Measurements from ENCODE around the gene RNF181. TPM values are rescaled to one million over a fixed set of nuclear protein-coding genes. Genes with fewer than 3 reads are reported as not detected.
A peak's percentile ranks its signal among the peaks of the same experiment; 100 is the strongest.
"Not testable (repeated sequence)": the region's sequence is repeated elsewhere in the genome, so short reads cannot be mapped to it uniquely, and the experiment has no call there.

RNF181 gene
- total and polyA plus RNA-seq, 5 experiments from 2014 or later: 66.0 to 206 (median 165) TPM

DNA sequence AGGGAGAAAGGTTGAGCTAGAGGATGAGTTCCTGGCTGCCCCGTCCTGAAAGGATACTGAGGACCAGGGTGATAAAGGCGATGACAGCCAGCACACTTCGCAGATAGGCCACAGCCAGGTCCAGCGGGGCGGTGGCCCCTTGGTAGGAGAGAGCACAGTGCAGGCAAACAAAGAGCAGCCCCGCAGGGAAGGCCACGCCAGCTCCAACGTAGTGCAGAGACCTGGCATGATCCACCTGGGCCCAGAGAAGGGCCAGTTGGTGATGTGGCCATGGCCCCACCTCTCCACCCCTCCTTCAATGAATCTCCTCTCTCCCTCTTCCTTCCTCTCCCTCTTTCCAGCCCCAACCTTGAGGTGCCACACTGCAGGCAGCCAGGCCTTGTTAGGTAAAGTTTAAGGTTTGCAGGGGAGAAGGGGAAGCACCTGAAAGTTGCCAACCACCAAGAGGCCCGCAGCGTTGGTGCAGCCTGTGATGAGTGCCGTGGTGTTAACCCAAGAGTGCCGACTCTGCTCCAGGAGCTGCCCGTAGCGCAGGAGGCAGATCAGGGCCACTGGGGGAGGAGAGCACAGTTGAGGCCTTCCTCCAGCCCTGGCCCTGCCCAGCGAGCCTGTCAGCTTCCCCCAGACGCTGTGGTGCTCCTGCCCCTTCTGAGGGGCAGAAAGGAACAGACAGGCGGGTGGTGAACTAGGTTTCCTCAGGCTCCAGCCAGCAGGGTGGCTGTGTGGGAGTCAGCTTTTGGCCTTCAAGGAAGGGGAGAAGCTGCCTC, 4.1 kb downstream of the RNF181 start:
- Mint-ChIP-seq H3K4me1 (peaks cover 23 to 54% (median 46%) of the 10 kb centered on the region in 4 donors), H3K4me3 (peak overlapping the region in 2 of 10 donors; percentile 7 to 48), H3K9me3 (no peaks in the 10 kb centered on the region), H3K36me3 (peaks cover 0 to 20% (median 0%) of the 10 kb centered on the region in 3 donors), H3K27ac (peak overlapping the region in 7 of 10 donors; percentile 40 to 72 (median 61)), H3K27me3 (no peaks in the 10 kb centered on the region)
- POLR2A ChIA-PET: interaction anchor here (0.6 to 8.1 kb wide), 5 partner anchors 12 to 61 kb away, joined by 3 to 67 read pairs (median 9); partner anchors contain the start of genes C2orf68, MAT2A, USP39 and VAMP5
- ATAC-seq (no peak), DNase-seq (no peak)

DNA sequence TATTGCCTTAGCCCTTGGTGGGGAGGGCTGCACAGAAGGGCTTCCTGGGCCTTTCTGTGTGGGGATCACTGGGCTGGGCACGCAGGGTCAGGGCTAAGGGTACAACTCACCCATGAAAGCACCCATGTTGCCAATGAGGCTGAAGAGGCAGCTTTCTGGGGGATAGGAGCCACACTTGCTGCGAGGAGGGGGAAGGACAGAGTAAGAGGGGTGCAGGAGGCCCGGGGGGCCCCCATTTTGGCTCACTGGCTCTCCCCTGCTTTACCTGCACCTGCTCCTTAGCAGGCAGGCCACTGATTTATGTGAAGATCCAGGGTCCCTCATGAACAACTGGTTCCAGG, 4.7 kb downstream of the RNF181 start:
- peaks cover 24 to 56% (median 45%) of the 10 kb centered on the region in 4 donors for H3K4me1 Mint-ChIP-seq
- POLR2A ChIA-PET: interaction anchor here (0.6 to 8.1 kb wide), 7 partner anchors 9 to 62 kb away, joined by 3 to 67 read pairs (median 5); partner anchors contain the start of genes C2orf68, MAT2A, USP39 and VAMP5
- H3K36me3 Mint-ChIP-seq: peaks cover 0 to 20% (median 0%) of the 10 kb centered on the region in 3 donors
- DNase-seq: no peak
- no peaks in the 10 kb centered on the region for H3K27me3 Mint-ChIP-seq
- H3K9me3 Mint-ChIP-seq: no peaks in the 10 kb centered on the region
- H3K4me3 Mint-ChIP-seq: peak overlapping the region in 5 of 10 donors; percentile 7 to 85 (median 57)
- no peak for ATAC-seq
- H3K27ac Mint-ChIP-seq: peak overlapping the region in 6 of 10 donors; percentile 29 to 77 (median 47)

DNA sequence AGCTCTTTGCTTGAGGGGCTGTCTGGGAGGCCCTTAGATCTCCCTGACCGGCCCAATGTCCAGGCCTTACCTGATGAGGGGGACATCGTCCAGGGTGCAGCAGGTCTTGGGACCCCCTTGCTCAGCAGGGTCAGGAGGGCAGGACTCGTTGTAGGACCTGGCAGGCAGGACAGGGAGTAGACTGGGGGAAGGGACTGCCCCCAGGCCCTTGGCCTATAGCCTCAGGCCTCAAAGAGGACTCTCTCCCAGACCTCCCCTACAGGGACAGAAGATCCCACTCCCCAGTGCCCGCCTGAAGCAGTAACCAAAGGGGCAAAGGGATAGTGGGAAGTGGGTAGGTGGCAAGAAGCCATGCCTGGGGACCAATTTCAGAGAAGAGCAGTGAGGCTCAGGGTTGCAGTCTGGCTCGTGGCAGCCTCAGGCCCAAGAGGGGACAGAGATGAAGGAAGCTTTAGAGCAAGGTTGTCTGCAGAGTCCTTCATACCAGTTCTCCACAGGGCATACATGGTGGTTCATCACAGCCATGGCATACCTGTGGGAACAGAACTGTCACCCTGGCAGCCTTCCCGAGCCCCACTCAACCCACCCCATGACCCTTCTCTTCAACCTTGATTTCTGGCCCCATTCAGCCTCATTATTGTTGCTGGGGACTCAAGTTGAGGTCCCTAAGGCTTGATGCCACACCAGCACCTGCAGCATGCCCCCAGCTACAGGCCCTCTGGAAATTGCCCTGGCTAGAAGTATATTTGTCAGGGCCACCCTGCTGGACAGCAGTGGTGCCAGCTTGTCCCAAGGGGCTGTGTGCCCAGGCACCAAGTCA, 5.6 kb downstream of the RNF181 start:
- POLR2A ChIA-PET: interaction anchor here (0.8 to 8.1 kb wide), 9 partner anchors 9 to 274 kb away, joined by 3 to 67 read pairs (median 8); partner anchors contain the start of genes C2orf68, GGCX, MAT2A and TGOLN2
- peaks cover 20 to 53% (median 41%) of the 10 kb centered on the region in 4 donors for H3K4me1 Mint-ChIP-seq
- H3K4me3 Mint-ChIP-seq: peak overlapping the region; percentile 80 to 95 (median 87)
- H3K27me3 Mint-ChIP-seq: no peaks in the 10 kb centered on the region
- no peaks in the 10 kb centered on the region for H3K9me3 Mint-ChIP-seq
- DNase-seq (no peak), ATAC-seq (no peak)
- peaks cover 0 to 17% (median 0%) of the 10 kb centered on the region in 3 donors for H3K36me3 Mint-ChIP-seq
- H3K27ac Mint-ChIP-seq: peak overlapping the region; percentile 60 to 94 (median 88)

DNA sequence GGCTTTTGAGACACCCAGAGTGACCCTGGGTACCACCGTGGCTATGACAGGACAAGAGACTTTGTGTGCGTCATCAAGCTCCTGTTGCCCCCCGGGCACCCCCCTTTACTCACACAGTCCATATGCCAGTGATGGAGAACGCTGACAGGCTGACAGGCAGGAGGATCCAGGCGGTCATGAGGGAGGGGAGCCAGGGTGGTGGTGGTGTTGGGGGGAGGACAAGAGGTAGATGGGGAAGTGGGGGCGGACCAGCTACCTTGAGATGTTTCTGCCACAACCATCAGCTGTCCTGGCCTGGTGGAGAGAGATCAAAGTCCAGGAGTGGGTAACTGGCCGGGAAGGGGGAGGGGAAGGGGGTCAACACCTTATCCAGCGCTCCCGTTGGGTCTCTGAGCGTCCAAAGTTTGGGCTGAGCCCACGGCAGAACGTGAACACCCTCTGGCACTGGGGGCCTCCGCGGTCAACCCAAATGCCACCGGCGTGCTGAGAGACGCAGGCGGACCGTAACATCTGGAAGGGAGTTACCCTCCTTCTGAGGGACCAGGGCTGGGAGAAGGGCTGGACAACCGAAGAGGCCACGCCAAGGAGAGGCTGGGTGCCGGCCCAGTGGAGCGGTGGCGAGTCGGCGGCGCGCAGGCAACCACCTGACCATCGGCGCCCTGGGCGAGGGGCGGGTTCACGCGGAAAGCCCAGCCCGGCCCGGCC, 6.4 kb downstream of the RNF181 start:
- H3K27me3 Mint-ChIP-seq: no peaks in the 10 kb centered on the region
- peak; percentile 4 to 16 for ATAC-seq
- H3K4me1 Mint-ChIP-seq: peaks cover 18 to 50% (median 37%) of the 10 kb centered on the region in 4 donors
- POLR2A ChIA-PET: interaction anchor here (1.0 to 8.1 kb wide), 12 partner anchors 9 to 274 kb away, joined by 3 to 67 read pairs (median 7); partner anchors contain the start of genes C2orf68, GGCX, MAT2A and TGOLN2
- no peak for DNase-seq
- H3K4me3 Mint-ChIP-seq: peak overlapping the region; percentile 80 to 95 (median 87)
- no peaks in the 10 kb centered on the region for H3K9me3 Mint-ChIP-seq
- peaks cover 0 to 18% (median 0%) of the 10 kb centered on the region in 3 donors for H3K36me3 Mint-ChIP-seq
- H3K27ac Mint-ChIP-seq: peak overlapping the region; percentile 60 to 94 (median 88)

DNA sequence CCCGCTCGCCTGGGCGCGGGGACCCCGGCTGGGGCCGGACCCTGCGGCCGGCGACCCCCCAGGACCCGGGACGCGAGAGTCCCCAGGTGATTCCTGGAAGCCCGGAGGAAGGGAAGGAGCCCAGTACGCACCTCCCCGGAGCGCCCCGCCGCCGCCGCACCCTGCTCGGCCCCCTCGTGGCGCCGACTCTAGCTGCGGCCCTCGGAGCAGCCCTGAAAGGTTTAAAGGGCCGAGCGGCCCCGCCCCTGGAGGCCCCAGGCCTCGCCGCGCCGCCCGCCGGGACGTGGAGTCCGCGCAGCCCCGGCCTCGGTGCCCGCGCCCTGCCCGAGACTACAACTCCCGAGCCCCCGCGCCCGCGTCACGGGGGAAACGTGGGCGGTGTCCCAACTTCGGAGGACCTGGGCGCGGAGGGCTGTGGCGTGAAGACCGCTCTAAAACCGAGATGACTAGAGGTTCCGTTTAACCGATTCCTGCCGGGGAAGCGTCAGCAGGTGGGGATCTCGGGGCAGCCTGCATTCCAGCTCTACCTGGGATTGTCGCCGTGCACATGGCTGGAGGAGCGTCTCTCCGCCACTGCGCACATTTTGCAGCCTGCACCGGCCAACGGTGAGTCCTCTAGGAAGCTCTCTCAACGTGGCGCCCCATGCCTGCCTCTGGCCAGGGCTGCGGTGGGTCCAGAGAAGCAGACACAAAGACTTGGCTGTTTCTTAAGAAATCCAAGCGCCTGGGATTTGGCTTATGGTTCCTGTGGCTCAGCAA, 7.1 kb downstream of the RNF181 start, which contains the start of gene TMEM150A:
TSS of gene TMEM150A (minus strand) at position 223 of the 759 bp plus-strand sequence. CDS start 750 bp downstream, outside the sequence.
- Mint-ChIP-seq H3K27me3 (no peaks in the 10 kb centered on the region), H3K4me3 (peak within 1 kb of the TSS; percentile 85 to 95 (median 90)), H3K9me3 (no peaks in the 10 kb centered on the region), H3K4me1 (peaks cover 18 to 47% (median 34%) of the 10 kb centered on the region in 4 donors), H3K27ac (peak within 1 kb of the TSS; percentile 63 to 94 (median 90)), H3K36me3 (peaks cover 0 to 20% (median 0%) of the 10 kb centered on the region in 3 donors)
- DNase-seq: peak; percentile 76 to 91 (median 82)
- POLR2A ChIA-PET: interaction anchor here (0.7 to 8.1 kb wide), 14 partner anchors 9 to 283 kb away, joined by 3 to 67 read pairs (median 6); partner anchors contain the start of genes C2orf68, GGCX, MAT2A and SH2D6
- peak; percentile 91 to 92 for ATAC-seq

DNA sequence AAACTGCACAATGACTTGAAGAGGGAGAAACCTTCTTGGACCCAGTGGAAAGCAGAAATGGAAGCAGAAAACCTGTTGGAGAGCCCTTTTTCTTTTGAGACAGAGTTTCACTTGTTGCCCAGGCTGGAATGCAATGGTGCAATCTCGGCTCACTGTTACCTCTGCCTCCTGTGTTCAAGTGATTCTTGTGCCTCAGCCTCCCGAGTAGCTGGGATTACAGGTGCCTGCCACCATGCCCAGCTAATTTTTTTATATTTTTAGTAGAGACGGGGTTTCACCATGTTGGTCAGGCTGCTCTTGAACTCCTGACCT, 8.5 kb downstream of the RNF181 start:
- Mint-ChIP-seq H3K36me3 (peaks cover 0 to 22% (median 4%) of the 10 kb centered on the region in 3 donors), H3K4me1 (peaks cover 22 to 52% (median 44%) of the 10 kb centered on the region in 4 donors), H3K4me3 (peak overlapping the region; percentile 50 to 94 (median 88)), H3K27ac (peak overlapping the region in 8 of 10 donors; percentile 43 to 81 (median 62))
- not testable (repeated sequence) for H3K27me3 Mint-ChIP-seq, DNase-seq, H3K9me3 Mint-ChIP-seq, ATAC-seq
- POLR2A ChIA-PET: interaction anchor here (0.6 to 8.1 kb wide), 6 partner anchors 8 to 699 kb away, joined by 3 to 67 read pairs (median 6); partner anchors contain the start of genes RNF181, SH2D6, USP39 and VAMP5

DNA sequence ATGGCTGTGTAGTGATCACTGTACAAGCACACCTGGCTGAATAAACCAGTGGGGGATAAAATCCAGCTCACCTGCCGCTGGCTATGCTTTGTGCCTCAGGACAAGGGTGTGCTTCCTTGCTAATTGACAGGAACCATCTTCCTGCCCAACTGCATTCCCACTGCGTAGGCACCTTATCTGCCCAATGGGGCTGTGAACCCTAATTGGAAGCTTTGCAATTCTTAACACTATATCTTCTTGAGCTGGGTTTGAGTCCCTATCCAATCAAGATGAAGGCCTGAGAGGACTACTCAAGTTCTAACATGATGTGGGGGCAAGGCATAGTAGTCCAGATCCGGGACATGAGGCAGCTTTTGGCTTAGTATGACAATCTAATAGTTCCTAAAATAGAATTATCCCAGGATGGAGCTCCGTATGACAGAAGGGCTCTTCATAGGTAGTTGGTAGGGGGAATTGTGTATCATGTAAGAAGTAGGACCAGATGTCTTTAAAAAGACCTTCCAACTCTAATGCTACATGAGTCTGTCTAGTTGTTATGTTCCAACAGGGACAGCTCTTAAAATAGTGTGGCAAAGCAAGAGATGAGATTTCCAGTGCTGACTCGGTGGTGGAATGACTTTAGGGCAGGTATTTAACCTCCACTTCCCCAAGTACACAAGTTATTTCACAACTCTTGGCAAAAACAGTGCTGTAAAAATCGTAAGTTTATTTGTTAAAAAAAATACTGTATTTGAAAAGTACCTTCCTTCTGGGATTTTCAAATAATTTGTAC, 9.2 kb downstream of the RNF181 start:
- H3K4me1 Mint-ChIP-seq: peaks cover 24 to 54% (median 48%) of the 10 kb centered on the region in 4 donors

DNA sequence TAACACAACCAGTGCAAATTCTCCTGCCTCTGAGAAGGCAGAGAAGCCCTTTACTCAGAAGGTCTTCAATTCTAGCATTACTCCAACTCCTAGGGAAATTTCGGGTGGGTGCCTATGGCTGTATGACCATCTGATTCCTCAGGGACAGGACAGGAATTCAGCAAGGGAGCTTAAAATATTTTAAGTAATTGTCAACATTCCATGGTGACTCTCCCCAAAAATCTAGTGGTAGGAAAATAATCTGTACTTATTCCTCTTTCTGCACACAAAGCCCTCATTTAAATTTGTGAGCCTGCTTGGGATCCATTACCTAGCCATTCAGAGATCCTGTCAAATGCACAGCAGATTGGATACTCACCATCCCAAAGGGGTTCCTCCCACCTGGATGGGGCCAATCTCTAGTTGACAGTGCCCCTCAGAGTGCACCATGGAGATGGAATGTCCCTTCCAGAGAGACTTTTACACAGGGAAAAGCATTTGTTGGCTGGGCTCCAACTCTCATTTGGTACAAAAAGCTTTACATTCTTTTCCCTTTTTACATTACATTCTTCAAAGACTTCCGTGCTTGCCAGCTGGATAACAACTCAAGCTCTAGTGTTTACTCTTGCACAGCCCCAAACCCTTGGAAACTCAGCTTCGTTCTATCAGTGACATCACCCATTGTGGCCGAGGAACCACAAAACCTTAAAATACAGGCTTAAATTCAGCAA, 10.0 kb downstream of the RNF181 start:
- ATAC-seq (no peak), DNase-seq (no peak)
- POLR2A ChIA-PET: interaction anchor here (0.6 to 8.1 kb wide), 9 partner anchors 10 to 186 kb away, joined by 3 to 67 read pairs (median 5); partner anchors contain the start of genes MAT2A, RNF181, SH2D6 and USP39
- Mint-ChIP-seq H3K4me1 (peaks cover 24 to 60% (median 51%) of the 10 kb centered on the region in 4 donors), H3K36me3 (peaks cover 0 to 28% (median 4%) of the 10 kb centered on the region in 3 donors), H3K27me3 (no peaks in the 10 kb centered on the region), H3K27ac (peak overlapping the region in 2 of 10 donors; percentile 45 to 59), H3K9me3 (no peaks in the 10 kb centered on the region), H3K4me3 (peak overlapping the region in 1 of 10 donors; percentile 55)

More for the DNA sequence above, 9.2 kb downstream of the RNF181 start:
- Mint-ChIP-seq H3K36me3 (peaks cover 0 to 23% (median 4%) of the 10 kb centered on the region in 3 donors), H3K9me3 (no peaks in the 10 kb centered on the region), H3K27me3 (no peaks in the 10 kb centered on the region), H3K4me3 (peak overlapping the region in 7 of 10 donors; percentile 6 to 93 (median 50)), H3K27ac (peak overlapping the region in 9 of 10 donors; percentile 3 to 67 (median 47))
- POLR2A ChIA-PET: interaction anchor here (0.6 to 8.1 kb wide), 9 partner anchors 9 to 185 kb away, joined by 3 to 67 read pairs (median 5); partner anchors contain the start of genes RNF181, SH2D6, USP39 and VAMP5
- no peak for DNase-seq
- no peak for ATAC-seq

DNA sequence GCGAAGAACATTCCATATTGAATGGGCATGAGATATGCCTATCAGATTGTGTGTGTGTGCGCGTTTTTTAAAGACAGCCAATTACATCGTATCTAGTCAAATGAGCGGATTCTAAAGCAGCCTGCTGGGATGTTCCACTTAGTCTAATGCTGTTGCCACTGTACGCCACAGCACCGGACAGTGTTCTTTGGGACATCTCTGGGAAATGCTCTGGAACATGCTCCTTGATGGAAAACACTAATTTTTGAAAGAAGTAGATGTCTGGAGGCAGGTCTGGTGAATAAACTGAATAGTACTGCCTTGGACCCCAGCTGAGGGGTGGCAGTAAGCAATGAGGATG, 10.5 kb downstream of the RNF181 start:
- H3K27me3 Mint-ChIP-seq: no peaks in the 10 kb centered on the region
- peaks cover 0 to 28% (median 4%) of the 10 kb centered on the region in 3 donors for H3K36me3 Mint-ChIP-seq
- no peak overlapping the region for H3K4me3 Mint-ChIP-seq
- H3K27ac Mint-ChIP-seq: peak overlapping the region in 1 of 10 donors; percentile 45
- peaks cover 24 to 60% (median 51%) of the 10 kb centered on the region in 4 donors for H3K4me1 Mint-ChIP-seq
- no peaks in the 10 kb centered on the region for H3K9me3 Mint-ChIP-seq
- POLR2A ChIA-PET: interaction anchor here (1.1 to 8.1 kb wide), 6 partner anchors 9 to 187 kb away, joined by 3 to 67 read pairs (median 10); partner anchors contain the start of genes MAT2A, RNF181, SH2D6 and USP39
- no peak for DNase-seq
- no peak for ATAC-seq
